Ammon's horn (tissue), 1 donor: ENCODE data around the gene RNF115.
"Not testable (repeated sequence)": the region's sequence is repeated elsewhere in the genome, so short reads cannot be mapped to it uniquely, and the experiment has no call there.

Experiments
- DNase-seq: peaks from one replicate; pipeline ENCODE4 v3.0.0-alpha.2; 2016; ENCODE audit warnings: low spot score

Gene RNF115

GRCh38 chr1:145777357-145778145, 46.3 kb downstream of the RNF115 start:
- no peak for DNase-seq

- DNase-seq, result no peak
Measured at GRCh38 chr1:145773423-145773822, 50.5 kb downstream of the RNF115 start.

GRCh38 chr1:145771056-145771455, 52.8 kb downstream of the RNF115 start:
- DNase-seq, result no peak

- DNase-seq, result not testable (repeated sequence)
Measured at GRCh38 chr1:145768004-145768403, 55.9 kb downstream of the RNF115 start.

GRCh38 chr1:145766926-145767325, 57.0 kb downstream of the RNF115 start:
- DNase-seq, result not testable (repeated sequence)

GRCh38 chr1:145765585-145766360, 58.1 kb downstream of the RNF115 start:
- not testable (repeated sequence) for DNase-seq

GRCh38 chr1:145765127-145765526, 58.8 kb downstream of the RNF115 start:
- DNase-seq, result not testable (repeated sequence)

- DNase-seq, result not testable (repeated sequence)
Measured at GRCh38 chr1:145764231-145764940, 59.5 kb downstream of the RNF115 start.

GRCh38 chr1:145762001-145762400, 61.9 kb downstream of the RNF115 start:
- DNase-seq, result not testable (repeated sequence)

- not testable (repeated sequence) for DNase-seq
Measured at GRCh38 chr1:145761498-145761897, 62.4 kb downstream of the RNF115 start.

GRCh38 chr1:145760395-145760949, 63.4 kb downstream of the RNF115 start:
- not testable (repeated sequence) for DNase-seq

- DNase-seq, result no peak
Measured at GRCh38 chr1:145759721-145760120, 64.2 kb downstream of the RNF115 start.

- DNase-seq, result no peak
Measured at GRCh38 chr1:145758575-145758974, 65.3 kb downstream of the RNF115 start.

GRCh38 chr1:145758116-145758515, 65.8 kb downstream of the RNF115 start:
- no peak for DNase-seq

GRCh38 chr1:145757420-145757819, 66.5 kb downstream of the RNF115 start:
- no peak for DNase-seq

- peak; percentile 54 for DNase-seq
Measured at GRCh38 chr1:145751491-145752037, 72.3 kb downstream of the RNF115 start.

- DNase-seq, result no peak
Measured at GRCh38 chr1:145750426-145750825, 73.5 kb downstream of the RNF115 start.

GRCh38 chr1:145747398-145748247, 76.3 kb downstream of the RNF115 start:
- DNase-seq, result no peak

GRCh38 chr1:145740269-145740668, 83.6 kb downstream of the RNF115 start:
- no peak for DNase-seq

GRCh38 chr1:145736191-145736590, 87.7 kb downstream of the RNF115 start:
- no peak for DNase-seq

GRCh38 chr1:145730900-145731299, 93.0 kb downstream of the RNF115 start:
- DNase-seq, result no peak
